Gastroesophageal sphincter (tissue), 3 donors: Measurements from ENCODE around the gene GCK.

Experiments used
- EP300 ChIP-seq: sonication (generic); formaldehyde crosslinking; IDR thresholded peaks from one replicate; pipeline ENCODE4 v1.6.1; 2017; ENCODE audit warnings: antibody characterized with exemption, mild to moderate bottlenecking
- POLR2A ChIP-seq, 2 donors: fragments of 450-650 bp; IDR thresholded peaks; one replicate each; pipeline ENCODE4 v1.6.1; 2017; ENCODE audit warnings: antibody characterized with exemption in 2 of 2, mild to moderate bottlenecking in 2 of 2, moderate library complexity in 1 of 2
- POLR2AphosphoS5 ChIP-seq: sonication (generic); formaldehyde crosslinking; IDR thresholded peaks from one replicate; pipeline ENCODE4 v1.6.1; 2017; ENCODE audit warnings: antibody characterized with exemption
- TF ChIP-seq, protein P1 (sequence below), 4 experiments: fragments of 200-600 bp in 2 of 4; fragments of 450-650 bp in 2 of 4; sonication (generic) in 1 of 4; IDR thresholded peaks; one replicate each; pipeline ENCODE4 v1.5.1; 2017 to 2019; ENCODE audit warnings: antibody characterized with exemption in 4 of 4, mild to moderate bottlenecking in 2 of 4, moderate library complexity in 2 of 4

GRCh38 chr7:44150966-44151941 lies 38.0 kb downstream of the GCK start:
- TF ChIP-seq, protein P1, sequence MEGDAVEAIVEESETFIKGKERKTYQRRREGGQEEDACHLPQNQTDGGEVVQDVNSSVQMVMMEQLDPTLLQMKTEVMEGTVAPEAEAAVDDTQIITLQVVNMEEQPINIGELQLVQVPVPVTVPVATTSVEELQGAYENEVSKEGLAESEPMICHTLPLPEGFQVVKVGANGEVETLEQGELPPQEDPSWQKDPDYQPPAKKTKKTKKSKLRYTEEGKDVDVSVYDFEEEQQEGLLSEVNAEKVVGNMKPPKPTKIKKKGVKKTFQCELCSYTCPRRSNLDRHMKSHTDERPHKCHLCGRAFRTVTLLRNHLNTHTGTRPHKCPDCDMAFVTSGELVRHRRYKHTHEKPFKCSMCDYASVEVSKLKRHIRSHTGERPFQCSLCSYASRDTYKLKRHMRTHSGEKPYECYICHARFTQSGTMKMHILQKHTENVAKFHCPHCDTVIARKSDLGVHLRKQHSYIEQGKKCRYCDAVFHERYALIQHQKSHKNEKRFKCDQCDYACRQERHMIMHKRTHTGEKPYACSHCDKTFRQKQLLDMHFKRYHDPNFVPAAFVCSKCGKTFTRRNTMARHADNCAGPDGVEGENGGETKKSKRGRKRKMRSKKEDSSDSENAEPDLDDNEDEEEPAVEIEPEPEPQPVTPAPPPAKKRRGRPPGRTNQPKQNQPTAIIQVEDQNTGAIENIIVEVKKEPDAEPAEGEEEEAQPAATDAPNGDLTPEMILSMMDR (IDR thresholded peaks at IDR 0.05): no peak
- TF ChIP-seq POLR2A (IDR thresholded peaks at IDR 0.05): no peak
- TF ChIP-seq EP300: no peak
- TF ChIP-seq POLR2AphosphoS5: no peak
